ENCODE results near the gene FHOD3.

The FHOD3 gene

GRCh38 chr18:36505665-36506064, 208.2 kb downstream of the FHOD3 start:
- in situ Hi-C loops (cut with HindIII; ENCODE audit: low sequenced_read_pairs): no loop called here

- in situ Hi-C loops (cut with HindIII; ENCODE audit: low sequenced_read_pairs): no loop called here
Measured at GRCh38 chr18:36509646-36510197, 212.2 kb downstream of the FHOD3 start.

GRCh38 chr18:36511791-36512352, 214.4 kb downstream of the FHOD3 start:
- in situ Hi-C loops (cut with HindIII; ENCODE audit: low sequenced_read_pairs): no loop called here

GRCh38 chr18:36513556-36513955, 216.0 kb downstream of the FHOD3 start:
- in situ Hi-C loops (cut with HindIII; ENCODE audit: low sequenced_read_pairs): no loop called here

- in situ Hi-C loops (cut with HindIII; ENCODE audit: low sequenced_read_pairs): no loop called here
Measured at GRCh38 chr18:36514778-36515177, 217.3 kb downstream of the FHOD3 start.

- in situ Hi-C loops (cut with HindIII; ENCODE audit: low sequenced_read_pairs): no loop called here
Measured at GRCh38 chr18:36516258-36516657, 218.7 kb downstream of the FHOD3 start.

- in situ Hi-C loops (cut with HindIII; ENCODE audit: low sequenced_read_pairs): no loop called here
Measured at GRCh38 chr18:36516726-36517125, 219.2 kb downstream of the FHOD3 start.

GRCh38 chr18:36518839-36519238, 221.3 kb downstream of the FHOD3 start:
- in situ Hi-C loops (cut with HindIII; ENCODE audit: low sequenced_read_pairs): no loop called here

GRCh38 chr18:36519358-36519757, 221.8 kb downstream of the FHOD3 start:
- in situ Hi-C loops (cut with HindIII; ENCODE audit: low sequenced_read_pairs): no loop called here

GRCh38 chr18:36522509-36522908, 225.0 kb downstream of the FHOD3 start:
- in situ Hi-C loops (cut with HindIII; ENCODE audit: low sequenced_read_pairs): no loop called here

- in situ Hi-C loops (cut with HindIII; ENCODE audit: low sequenced_read_pairs): no loop called here
Measured at GRCh38 chr18:36525913-36526312, 228.4 kb downstream of the FHOD3 start.

- in situ Hi-C loops (cut with HindIII; ENCODE audit: low sequenced_read_pairs): no loop called here
Measured at GRCh38 chr18:36526611-36527010, 229.1 kb downstream of the FHOD3 start.

GRCh38 chr18:36527051-36527450, 229.5 kb downstream of the FHOD3 start:
- in situ Hi-C loops (cut with HindIII; ENCODE audit: low sequenced_read_pairs): no loop called here

GRCh38 chr18:36527740-36528455, 230.4 kb downstream of the FHOD3 start:
- in situ Hi-C loops (cut with HindIII; ENCODE audit: low sequenced_read_pairs): no loop called here

- in situ Hi-C loops (cut with HindIII; ENCODE audit: low sequenced_read_pairs): no loop called here
Measured at GRCh38 chr18:36529747-36530146, 232.2 kb downstream of the FHOD3 start.

- in situ Hi-C loops (cut with HindIII; ENCODE audit: low sequenced_read_pairs): no loop called here
Measured at GRCh38 chr18:36530676-36531405, 233.3 kb downstream of the FHOD3 start.

GRCh38 chr18:36531636-36532035, 234.1 kb downstream of the FHOD3 start:
- in situ Hi-C loops (cut with HindIII; ENCODE audit: low sequenced_read_pairs): no loop called here

GRCh38 chr18:36532394-36532793, 234.9 kb downstream of the FHOD3 start:
- in situ Hi-C loops (cut with HindIII; ENCODE audit: low sequenced_read_pairs): no loop called here

GRCh38 chr18:36532815-36533214, 235.3 kb downstream of the FHOD3 start:
- in situ Hi-C loops (cut with HindIII; ENCODE audit: low sequenced_read_pairs): no loop called here

GRCh38 chr18:36533446-36534153, 236.1 kb downstream of the FHOD3 start:
- in situ Hi-C loops (cut with HindIII; ENCODE audit: low sequenced_read_pairs): no loop called here

- in situ Hi-C loops (cut with HindIII; ENCODE audit: low sequenced_read_pairs): no loop called here
Measured at GRCh38 chr18:36534154-36534688, 236.7 kb downstream of the FHOD3 start.

Data from DLD1 (cell line).